Neural crest cell (in vitro differentiated cells): Measurements from ENCODE around the gene RBMS3. TPM values are rescaled to one million over a fixed set of nuclear protein-coding genes. Genes with fewer than 3 reads are reported as not detected.

Experiments
- DNase-seq: peaks from one replicate; pipeline ENCODE4 v3.0.0; 2021; ENCODE audit warnings: low read depth, mixed read lengths, low spot score
- H3K27ac Mint-ChIP-seq: one replicate; pipeline ENCODE4 v1.8.0; 2021; ENCODE audit warnings: mild to moderate bottlenecking, mixed read lengths; ENCODE audit not compliant: unreplicated experiment
- H3K27me3 Mint-ChIP-seq: 2 replicates; pipeline ENCODE4 v1.8.0; 2021; ENCODE audit warnings: low read depth, mild to moderate bottlenecking, mixed read lengths
- H3K36me3 Mint-ChIP-seq: 2 replicates; pipeline ENCODE4 v1.8.0; 2021; ENCODE audit warnings: low read depth, mild to moderate bottlenecking, mixed read lengths
- H3K4me1 Mint-ChIP-seq: 2 replicates; pipeline ENCODE4 v1.8.0; 2021; ENCODE audit warnings: mixed read lengths
- H3K4me3 Mint-ChIP-seq: one replicate; pipeline ENCODE4 v1.8.0; 2021; ENCODE audit warnings: mild to moderate bottlenecking, mixed read lengths
- H3K9me3 Mint-ChIP-seq: 2 replicates; pipeline ENCODE4 v1.8.0; 2021; ENCODE audit warnings: mixed read lengths
- CTCF ChIP-seq: fragments of 200-600 bp; sonication (generic); conservative IDR thresholded peaks from 2 replicates; pipeline ENCODE4 v1.5.0; 2021; ENCODE audit warnings: antibody characterized with exemption, mild to moderate bottlenecking
- total RNA-seq: library from RNA; stranded (reverse); gene quantifications from 2 replicates; pipeline ENCODE4 v1.2.1, GENCODE V29; 2021

Gene RBMS3
- total RNA-seq, 1 donor from 2014 or later = 35.4 TPM

- Mint-ChIP-seq H3K4me3 (no peak overlapping the region), H3K27ac (no peak overlapping the region), H3K36me3 (no peaks in the 10 kb centered on the region), H3K4me1 (peaks cover 22% of the 10 kb centered on the region), H3K9me3 (peaks cover 13% of the 10 kb centered on the region), H3K27me3 (no peaks in the 10 kb centered on the region)
- no peak for DNase-seq
- TF ChIP-seq CTCF = no peak
Measured at GRCh38 chr3:29241855-29242254, 39.0 kb upstream of the RBMS3 start.

DNA sequence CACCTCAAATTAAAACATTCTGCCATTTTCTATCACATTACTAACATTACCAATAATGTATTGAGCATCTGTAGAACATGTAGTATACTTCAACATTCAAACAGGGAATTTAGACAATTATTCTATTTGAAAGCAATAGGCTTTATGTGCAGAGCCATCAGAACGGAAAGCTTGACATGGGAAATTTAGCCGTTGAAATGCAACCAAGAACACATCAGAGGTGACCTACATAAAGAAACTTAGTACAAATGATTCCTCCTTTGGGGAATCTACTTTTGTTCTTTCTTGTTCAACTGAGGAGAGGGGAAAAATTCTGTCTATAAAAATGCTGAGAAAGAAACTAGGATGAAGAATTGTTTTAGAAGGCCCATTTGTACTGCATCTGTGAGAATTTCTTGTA, 38.6 kb upstream of the RBMS3 start:
- H3K4me3 Mint-ChIP-seq = no peak overlapping the region
- H3K27me3 Mint-ChIP-seq = no peaks in the 10 kb centered on the region
- H3K4me1 Mint-ChIP-seq = peaks cover 22% of the 10 kb centered on the region
- H3K36me3 Mint-ChIP-seq = no peaks in the 10 kb centered on the region
- DNase-seq = no peak
- no peak overlapping the region for H3K27ac Mint-ChIP-seq
- H3K9me3 Mint-ChIP-seq = peaks cover 13% of the 10 kb centered on the region
- no peak for TF ChIP-seq CTCF

- Mint-ChIP-seq H3K4me3 (no peak overlapping the region), H3K36me3 (peaks cover 3% of the 10 kb centered on the region), H3K27me3 (no peaks in the 10 kb centered on the region), H3K9me3 (peaks cover 9% of the 10 kb centered on the region), H3K27ac (no peak overlapping the region), H3K4me1 (peaks cover 10% of the 10 kb centered on the region)
- DNase-seq = no peak
- no peak for TF ChIP-seq CTCF
Measured at GRCh38 chr3:29245441-29245840, 35.4 kb upstream of the RBMS3 start.

DNA sequence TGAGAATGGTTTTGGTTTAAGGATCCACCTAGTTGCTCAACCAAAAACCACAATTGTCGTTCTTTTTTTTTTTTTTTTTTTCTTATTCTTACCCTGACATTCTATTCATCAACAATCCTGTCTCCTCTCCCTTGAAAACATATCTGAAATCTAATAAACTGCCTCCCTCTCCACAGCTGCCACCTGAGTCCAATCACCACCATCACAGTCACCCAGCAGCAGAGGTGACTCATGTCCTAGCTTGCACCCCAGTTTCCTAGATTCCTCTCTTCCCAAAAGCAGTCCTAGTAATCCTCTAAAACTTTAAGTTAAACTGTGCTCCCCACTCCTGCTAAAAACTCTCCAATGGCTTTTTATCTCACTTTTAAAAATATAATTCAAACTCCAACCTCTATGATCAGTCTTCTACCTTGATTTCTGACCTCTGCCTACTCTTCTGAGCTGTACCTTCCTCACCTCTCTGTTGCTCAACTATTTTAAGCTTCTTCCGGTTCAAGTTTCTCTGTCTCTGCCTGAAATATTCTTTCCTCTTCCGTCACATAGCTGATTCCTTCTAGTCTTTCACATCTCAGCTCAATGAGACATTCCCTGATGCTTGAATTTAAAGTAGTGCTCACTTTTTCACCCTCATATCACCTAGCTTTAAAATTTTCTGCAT, 33.7 kb upstream of the RBMS3 start:
- Mint-ChIP-seq H3K27me3 (no peaks in the 10 kb centered on the region), H3K4me1 (peaks cover 7% of the 10 kb centered on the region), H3K9me3 (no peaks in the 10 kb centered on the region), H3K4me3 (no peak overlapping the region), H3K27ac (no peak overlapping the region), H3K36me3 (peaks cover 3% of the 10 kb centered on the region)
- no peak for DNase-seq
- no peak for TF ChIP-seq CTCF

DNA sequence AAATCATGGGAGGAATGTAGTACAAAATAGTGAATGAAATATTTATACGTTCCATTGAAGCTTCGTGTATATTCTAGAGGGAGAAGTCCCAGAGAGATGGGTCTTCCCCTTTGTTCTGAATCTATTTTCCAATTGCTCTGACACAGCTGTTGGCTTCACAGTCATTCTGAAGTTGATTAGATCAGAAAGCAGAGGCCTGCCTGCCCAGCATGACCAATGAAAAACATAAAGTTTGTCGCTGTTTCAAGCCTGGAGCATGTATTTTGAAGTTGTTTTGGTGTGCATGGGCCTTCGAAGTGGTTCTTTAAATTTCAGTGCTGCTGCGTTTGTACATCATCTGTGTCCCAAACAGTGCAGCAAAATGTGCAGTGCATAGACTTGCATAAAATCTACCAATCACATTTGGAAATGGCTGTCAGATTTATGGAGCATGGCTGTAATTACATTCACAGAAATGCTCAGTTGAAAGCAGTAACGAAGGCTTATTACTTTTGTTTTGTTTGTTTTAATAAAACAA, 31.0 kb upstream of the RBMS3 start:
- peaks cover 3% of the 10 kb centered on the region for H3K36me3 Mint-ChIP-seq
- H3K9me3 Mint-ChIP-seq = no peaks in the 10 kb centered on the region
- TF ChIP-seq CTCF = no peak
- no peak overlapping the region for H3K27ac Mint-ChIP-seq
- H3K4me1 Mint-ChIP-seq = no peaks in the 10 kb centered on the region
- DNase-seq = no peak
- H3K27me3 Mint-ChIP-seq = no peaks in the 10 kb centered on the region
- H3K4me3 Mint-ChIP-seq = no peak overlapping the region
